ENCODE results near the gene PHAF1. TPM values are rescaled to one million over a fixed set of nuclear protein-coding genes. Genes with fewer than 3 reads are reported as not detected.

PHAF1 gene
- total and polyA plus RNA-seq, 3 experiments from 2014 or later, result 14.7 to 21.2 (median 20.2) TPM

DNA sequence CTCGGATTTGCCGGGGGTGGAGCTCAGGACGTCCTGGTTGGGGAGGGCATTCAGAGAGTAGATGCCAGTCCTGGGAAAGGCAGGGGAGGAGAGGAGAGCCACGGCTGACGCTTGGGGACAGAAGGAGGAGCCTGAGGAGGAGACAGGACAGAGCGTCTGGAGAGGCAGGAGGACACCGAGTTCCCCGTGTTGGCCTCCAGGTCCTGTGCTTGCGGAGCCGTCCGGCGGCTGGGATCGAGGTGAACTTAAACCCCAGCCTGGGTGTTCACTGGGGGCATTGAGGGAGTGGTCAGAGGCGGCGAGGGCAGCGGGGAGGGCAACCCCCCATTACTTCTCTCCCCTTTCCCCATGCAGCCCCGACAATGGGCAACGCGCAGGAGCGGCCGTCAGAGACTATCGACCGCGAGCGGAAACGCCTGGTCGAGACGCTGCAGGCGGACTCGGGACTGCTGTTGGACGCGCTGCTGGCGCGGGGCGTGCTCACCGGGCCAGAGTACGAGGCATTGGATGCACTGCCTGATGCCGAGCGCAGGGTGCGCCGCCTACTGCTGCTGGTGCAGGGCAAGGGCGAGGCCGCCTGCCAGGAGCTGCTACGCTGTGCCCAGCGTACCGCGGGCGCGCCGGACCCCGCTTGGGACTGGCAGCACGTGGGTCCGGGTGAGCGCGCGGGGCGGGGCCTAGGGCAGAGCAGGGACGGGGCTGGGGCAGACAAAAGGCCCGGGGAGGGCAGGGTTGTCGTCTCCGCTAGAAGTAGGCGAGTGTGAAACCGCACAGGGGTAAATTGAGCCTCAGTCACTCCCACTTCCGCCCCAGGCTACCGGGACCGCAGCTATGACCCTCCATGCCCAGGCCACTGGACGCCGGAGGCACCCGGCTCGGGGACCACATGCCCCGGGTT lies 64.3 kb downstream of the PHAF1 start:
- peaks cover 17 to 18% of the 10 kb centered on the region in 2 donors for H3K27me3 Mint-ChIP-seq
- ChIA-PET POLR2A (interaction anchor here (0.6 to 1.2 kb wide), 7 partner anchors 9 to 35 kb away, joined by 3 to 6 read pairs (median 3); no protein-coding TSS in a partner anchor), CTCF (interaction anchor here (0.5 to 4.8 kb wide), 13 partner anchors 8 to 197 kb away, joined by 3 to 30 read pairs (median 5); partner anchors contain the start of genes HSF4 and TRADD)
- Histone ChIP-seq H3K4me3 (ENCODE audit: low read length) (peak overlapping the region; percentile 58), H3K9me3 (ENCODE audit: low read length) (no peaks in the 10 kb centered on the region), H3K27me3 (ENCODE audit: insufficient read depth, low read length, poor library complexity, severe bottlenecking) (peaks cover 24% of the 10 kb centered on the region), H3K4me1 (ENCODE audit: insufficient read depth, low read length) (peaks cover 38% of the 10 kb centered on the region), H3K27ac (ENCODE audit: low read depth, low read length) (no peak overlapping the region), H3K36me3 (ENCODE audit: insufficient read depth, low read length) (no peaks in the 10 kb centered on the region)
- H3K9me3 Mint-ChIP-seq, result no peaks in the 10 kb centered on the region
- peak overlapping the region in 7 of 8 donors; percentile 18 to 91 (median 50) for H3K27ac Mint-ChIP-seq
- peak in 4 of 5 donors; percentile 58 to 79 (median 61) for DNase-seq
- H3K36me3 Mint-ChIP-seq, result no peaks in the 10 kb centered on the region
- H3K4me1 Mint-ChIP-seq, result peaks cover 44 to 73% (median 48%) of the 10 kb centered on the region in 3 donors
- peak overlapping the region; percentile 75 to 92 (median 87) for H3K4me3 Mint-ChIP-seq

DNA sequence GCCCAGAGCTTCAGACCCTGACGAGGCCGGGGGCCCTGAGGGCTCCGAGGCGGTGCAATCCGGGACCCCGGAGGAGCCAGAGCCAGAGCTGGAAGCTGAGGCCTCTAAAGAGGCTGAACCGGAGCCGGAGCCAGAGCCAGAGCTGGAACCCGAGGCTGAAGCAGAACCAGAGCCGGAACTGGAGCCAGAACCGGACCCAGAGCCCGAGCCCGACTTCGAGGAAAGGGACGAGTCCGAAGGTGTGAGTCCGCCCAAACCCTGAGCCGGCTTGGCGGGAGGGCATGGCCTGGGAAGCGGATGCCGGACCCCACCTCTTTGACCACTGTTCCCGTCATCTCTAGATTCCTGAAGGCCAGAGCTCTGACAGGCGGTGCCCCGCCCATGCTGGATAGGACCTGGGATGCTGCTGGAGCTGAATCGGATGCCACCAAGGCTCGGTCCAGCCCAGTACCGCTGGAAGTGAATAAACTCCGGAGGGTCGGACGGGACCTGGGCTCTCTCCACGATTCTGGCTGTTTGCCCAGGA lies 65.0 kb downstream of the PHAF1 start:
- no peaks in the 10 kb centered on the region for H3K36me3 ChIP-seq (ENCODE audit: insufficient read depth, low read length)
- H3K9me3 ChIP-seq (ENCODE audit: low read length), result no peaks in the 10 kb centered on the region
- peaks cover 34% of the 10 kb centered on the region for H3K4me1 ChIP-seq (ENCODE audit: insufficient read depth, low read length)
- ChIA-PET CTCF (interaction anchor here (1.3 to 4.8 kb wide), 9 partner anchors 10 to 196 kb away, joined by 4 to 30 read pairs (median 10); partner anchors contain the start of genes HSF4, MATCAP1 and TRADD), POLR2A (interaction anchor here (0.6 to 1.2 kb wide), 5 partner anchors 8 to 36 kb away, joined by 3 to 6 read pairs (median 5); partner anchors contain the start of gene HSF4)
- DNase-seq, result no peak
- H3K27ac Mint-ChIP-seq, result peak overlapping the region in 1 of 8 donors; percentile 38
- no peaks in the 10 kb centered on the region for H3K9me3 Mint-ChIP-seq
- peak overlapping the region; percentile 58 for H3K4me3 ChIP-seq (ENCODE audit: low read length)
- H3K27me3 ChIP-seq (ENCODE audit: insufficient read depth, low read length, poor library complexity, severe bottlenecking), result peaks cover 17% of the 10 kb centered on the region
- no peak overlapping the region for H3K27ac ChIP-seq (ENCODE audit: low read depth, low read length)
- H3K4me3 Mint-ChIP-seq, result peak overlapping the region in 3 of 7 donors; percentile 35 to 83 (median 46)
- no peaks in the 10 kb centered on the region for H3K36me3 Mint-ChIP-seq
- peaks cover 43 to 66% (median 45%) of the 10 kb centered on the region in 3 donors for H3K4me1 Mint-ChIP-seq
- peaks cover 12 to 15% of the 10 kb centered on the region in 2 donors for H3K27me3 Mint-ChIP-seq

DNA sequence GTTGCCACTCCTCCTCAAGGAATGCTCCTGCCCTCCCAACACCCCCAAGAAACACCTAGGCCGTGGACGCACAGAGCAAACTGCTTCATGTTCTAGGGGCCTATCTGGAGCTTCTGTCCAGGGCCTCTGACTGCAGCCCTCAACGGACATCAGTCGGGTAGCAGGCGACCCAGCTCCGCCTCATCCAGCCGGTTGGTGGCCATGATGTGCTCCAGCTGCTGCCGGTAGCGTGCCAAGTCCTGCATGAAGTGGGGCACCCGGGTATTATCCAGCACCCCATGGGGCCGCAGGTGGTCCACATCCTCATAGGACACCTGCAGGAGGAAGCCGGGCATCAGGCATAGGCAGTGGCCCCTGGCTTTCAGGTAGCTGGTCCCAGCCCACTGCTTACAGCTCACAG lies 66.9 kb downstream of the PHAF1 start:
- no peaks in the 10 kb centered on the region for H3K9me3 ChIP-seq (ENCODE audit: low read length)
- no peaks in the 10 kb centered on the region for H3K36me3 ChIP-seq (ENCODE audit: insufficient read depth, low read length)
- ChIA-PET POLR2A (interaction anchor here (1.1 kb wide), 1 partner anchor 67 kb away, joined by 4 read pairs; no protein-coding TSS in a partner anchor), CTCF (interaction anchor here (1.2 to 4.8 kb wide), 7 partner anchors 8 to 222 kb away, joined by 3 to 30 read pairs (median 10); partner anchors contain the start of genes HSF4 and MATCAP1)
- DNase-seq, result no peak
- H3K4me3 Mint-ChIP-seq, result peak overlapping the region in 3 of 7 donors; percentile 4 to 73 (median 47)
- peaks cover 29% of the 10 kb centered on the region for H3K4me1 ChIP-seq (ENCODE audit: insufficient read depth, low read length)
- no peak overlapping the region for H3K4me3 ChIP-seq (ENCODE audit: low read length)
- H3K27ac Mint-ChIP-seq, result peak overlapping the region in 2 of 8 donors; percentile 36 to 51
- peaks cover 6% of the 10 kb centered on the region for H3K27me3 ChIP-seq (ENCODE audit: insufficient read depth, low read length, poor library complexity, severe bottlenecking)
- no peaks in the 10 kb centered on the region for H3K9me3 Mint-ChIP-seq
- H3K36me3 Mint-ChIP-seq, result no peaks in the 10 kb centered on the region
- peaks cover 0 to 2% of the 10 kb centered on the region in 2 donors for H3K27me3 Mint-ChIP-seq
- no peak overlapping the region for H3K27ac ChIP-seq (ENCODE audit: low read depth, low read length)
- peaks cover 28 to 50% (median 35%) of the 10 kb centered on the region in 3 donors for H3K4me1 Mint-ChIP-seq

DNA sequence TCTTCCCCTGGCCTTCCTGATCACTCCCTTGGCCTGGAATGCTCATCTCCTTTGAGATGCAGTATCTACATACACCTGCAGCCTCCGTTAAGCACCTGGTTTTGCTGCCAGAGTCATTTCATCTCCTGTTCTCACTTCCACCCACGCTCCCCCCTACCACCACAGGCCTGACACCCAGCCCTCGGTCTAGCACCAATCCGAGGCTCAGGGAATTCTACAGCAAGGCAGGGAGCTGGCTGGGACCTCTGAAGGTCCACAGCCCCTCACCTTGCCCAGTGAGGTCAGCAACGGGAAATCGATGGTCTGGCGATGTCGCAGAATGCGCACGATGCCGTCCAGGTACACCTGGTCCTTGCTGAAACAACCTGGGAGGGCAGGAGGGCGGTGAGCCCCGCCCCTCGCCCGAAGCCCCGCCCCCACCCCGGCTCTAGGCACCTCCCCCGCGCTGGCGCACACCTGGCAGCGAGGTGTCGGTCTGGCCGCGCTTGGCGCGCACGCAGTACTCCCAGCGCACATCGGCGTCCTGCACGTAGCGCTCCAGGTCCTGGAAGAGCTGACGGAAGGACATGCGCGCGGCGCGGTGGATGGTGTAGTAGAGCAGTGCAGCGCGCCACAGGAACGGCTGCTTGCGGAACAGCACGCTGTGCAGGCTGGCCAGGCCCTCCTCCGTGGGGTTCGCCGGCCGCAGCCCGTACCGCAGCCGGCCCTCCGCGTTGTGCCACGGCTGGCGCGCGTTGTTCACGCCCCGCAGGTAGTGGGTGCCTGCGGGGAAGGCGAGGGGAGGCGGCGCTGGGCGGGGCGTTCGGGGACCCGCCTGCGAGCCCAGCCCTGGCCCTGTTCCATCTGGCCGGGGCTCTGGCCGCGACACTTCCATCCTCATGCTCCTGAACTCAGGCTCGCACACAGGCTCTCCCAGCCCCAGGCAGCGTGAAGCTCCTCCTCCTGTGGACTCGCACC lies 68.3 kb downstream of the PHAF1 start:
- no peaks in the 10 kb centered on the region for H3K9me3 ChIP-seq (ENCODE audit: low read length)
- H3K36me3 ChIP-seq (ENCODE audit: insufficient read depth, low read length), result no peaks in the 10 kb centered on the region
- peaks cover 32% of the 10 kb centered on the region for H3K4me1 ChIP-seq (ENCODE audit: insufficient read depth, low read length)
- Mint-ChIP-seq H3K4me3 (peak overlapping the region; percentile 64 to 75 (median 71)), H3K27ac (peak overlapping the region in 3 of 8 donors; percentile 31 to 88 (median 54)), H3K9me3 (no peaks in the 10 kb centered on the region), H3K36me3 (no peaks in the 10 kb centered on the region), H3K27me3 (no peaks in the 10 kb centered on the region), H3K4me1 (peaks cover 24 to 46% (median 31%) of the 10 kb centered on the region in 3 donors)
- ChIA-PET CTCF (interaction anchor here (1.0 to 3.1 kb wide), 4 partner anchors 7 to 23 kb away, joined by 3 to 18 read pairs (median 4); partner anchors contain the start of gene MATCAP1), POLR2A (no interaction called here)
- peak overlapping the region; percentile 39 for H3K4me3 ChIP-seq (ENCODE audit: low read length)
- H3K27ac ChIP-seq (ENCODE audit: low read depth, low read length), result no peak overlapping the region
- DNase-seq, result peak; percentile 43 to 75 (median 49)
- peaks cover 6% of the 10 kb centered on the region for H3K27me3 ChIP-seq (ENCODE audit: insufficient read depth, low read length, poor library complexity, severe bottlenecking)

DNA sequence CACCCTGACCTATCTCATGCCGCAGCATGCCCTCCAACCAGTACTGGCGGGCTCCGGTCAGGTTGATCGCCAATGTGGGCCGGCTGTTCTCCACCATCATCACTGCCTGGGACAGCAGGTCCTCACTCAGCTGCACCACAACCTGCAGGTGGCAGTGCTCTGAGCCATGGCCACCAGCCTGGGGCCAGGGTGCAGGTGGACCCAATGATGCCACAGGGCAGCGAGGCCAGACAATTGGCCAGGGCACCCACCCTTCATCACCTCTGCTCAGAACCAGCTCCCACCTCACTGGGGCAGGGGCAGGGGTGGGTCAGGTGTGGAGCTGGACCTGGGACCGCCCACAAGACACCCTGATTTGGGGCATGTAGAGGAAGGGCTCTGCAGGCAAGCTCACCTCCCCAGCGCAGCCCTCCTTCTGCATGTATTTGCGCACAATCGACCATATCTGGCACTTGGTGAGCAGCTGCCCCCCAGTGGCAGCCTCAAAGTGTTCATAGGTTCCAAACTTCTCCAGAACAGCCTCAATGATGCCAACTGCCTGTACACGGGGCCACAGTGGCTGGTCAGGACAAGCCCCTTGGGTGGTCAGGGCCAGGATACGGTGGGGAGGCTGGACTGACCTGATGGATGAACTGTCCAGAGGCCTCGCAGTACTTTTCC lies 69.8 kb downstream of the PHAF1 start:
- DNase-seq, result no peak
- Mint-ChIP-seq H3K4me3 (peak overlapping the region in 1 of 7 donors; percentile 46), H3K36me3 (no peaks in the 10 kb centered on the region), H3K9me3 (no peaks in the 10 kb centered on the region), H3K27me3 (no peaks in the 10 kb centered on the region), H3K4me1 (peaks cover 13 to 36% (median 20%) of the 10 kb centered on the region in 3 donors), H3K27ac (no peak overlapping the region)
- Histone ChIP-seq H3K4me1 (ENCODE audit: insufficient read depth, low read length) (peaks cover 24% of the 10 kb centered on the region), H3K27me3 (ENCODE audit: insufficient read depth, low read length, poor library complexity, severe bottlenecking) (peaks cover 2% of the 10 kb centered on the region), H3K36me3 (ENCODE audit: insufficient read depth, low read length) (no peaks in the 10 kb centered on the region), H3K9me3 (ENCODE audit: low read length) (no peaks in the 10 kb centered on the region), H3K27ac (ENCODE audit: low read depth, low read length) (no peak overlapping the region), H3K4me3 (ENCODE audit: low read length) (no peak overlapping the region)
- ChIA-PET CTCF (interaction anchor here (1.7 kb wide), 1 partner anchor 24 kb away, joined by 6 read pairs; no protein-coding TSS in a partner anchor), POLR2A (no interaction called here)

DNA sequence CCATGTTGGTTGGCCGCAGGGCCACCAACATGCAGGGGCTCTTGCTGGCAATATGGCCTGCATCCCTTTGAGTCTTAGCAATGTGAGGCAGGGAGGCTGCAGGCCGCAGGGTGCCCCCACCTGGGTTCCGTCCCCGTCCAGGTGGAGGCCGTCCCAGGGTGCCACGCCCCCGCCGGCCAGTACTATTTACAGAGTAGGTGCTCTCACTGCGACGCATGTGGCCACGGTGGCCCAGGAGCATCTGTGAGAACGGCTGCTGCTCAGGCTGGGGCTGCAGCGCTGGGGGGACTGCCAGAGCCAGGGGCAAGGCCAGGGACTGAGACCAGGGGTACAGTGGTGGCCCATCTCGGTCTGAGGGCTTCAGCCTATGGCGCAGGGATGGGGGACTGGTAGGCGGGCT lies 70.4 kb downstream of the PHAF1 start:
- Mint-ChIP-seq H3K27ac (no peak overlapping the region), H3K4me1 (peaks cover 15 to 39% (median 21%) of the 10 kb centered on the region in 3 donors), H3K9me3 (no peaks in the 10 kb centered on the region), H3K27me3 (no peaks in the 10 kb centered on the region), H3K4me3 (no peak overlapping the region), H3K36me3 (no peaks in the 10 kb centered on the region)
- H3K27ac ChIP-seq (ENCODE audit: low read depth, low read length), result no peak overlapping the region
- POLR2A ChIA-PET, result no interaction called here
- no peaks in the 10 kb centered on the region for H3K36me3 ChIP-seq (ENCODE audit: insufficient read depth, low read length)
- no peak for DNase-seq
- peaks cover 26% of the 10 kb centered on the region for H3K4me1 ChIP-seq (ENCODE audit: insufficient read depth, low read length)
- CTCF ChIA-PET, result interaction anchor here (11.3 kb wide), 1 partner anchor 22 kb away, joined by 205 read pairs; the partner anchor contains the start of genes B3GNT9, FBXL8, HSF4 and TRADD
- H3K4me3 ChIP-seq (ENCODE audit: low read length), result no peak overlapping the region
- no peaks in the 10 kb centered on the region for H3K9me3 ChIP-seq (ENCODE audit: low read length)
- no peaks in the 10 kb centered on the region for H3K27me3 ChIP-seq (ENCODE audit: insufficient read depth, low read length, poor library complexity, severe bottlenecking)
